A549 (cell line): ENCODE results near the gene KDF1.

ENCODE experiments used
- TF ChIP-seq, protein P1 (sequence below): fragments of 250-450 bp; sonication (Bioruptor Pico); IDR thresholded peaks from 2 replicates; pipeline ENCODE4 v1.5.0; 2021; ENCODE audit warnings: mild to moderate bottlenecking, moderate library complexity, borderline replicate concordance
- TF ChIP-seq, protein P2 (sequence below): fragments of 200-600 bp; sonication (generic); IDR thresholded peaks from 2 replicates; pipeline ENCODE4 v1.6.1; 2016; ENCODE audit warnings: antibody characterized with exemption, mild to moderate bottlenecking, moderate library complexity

DNA sequence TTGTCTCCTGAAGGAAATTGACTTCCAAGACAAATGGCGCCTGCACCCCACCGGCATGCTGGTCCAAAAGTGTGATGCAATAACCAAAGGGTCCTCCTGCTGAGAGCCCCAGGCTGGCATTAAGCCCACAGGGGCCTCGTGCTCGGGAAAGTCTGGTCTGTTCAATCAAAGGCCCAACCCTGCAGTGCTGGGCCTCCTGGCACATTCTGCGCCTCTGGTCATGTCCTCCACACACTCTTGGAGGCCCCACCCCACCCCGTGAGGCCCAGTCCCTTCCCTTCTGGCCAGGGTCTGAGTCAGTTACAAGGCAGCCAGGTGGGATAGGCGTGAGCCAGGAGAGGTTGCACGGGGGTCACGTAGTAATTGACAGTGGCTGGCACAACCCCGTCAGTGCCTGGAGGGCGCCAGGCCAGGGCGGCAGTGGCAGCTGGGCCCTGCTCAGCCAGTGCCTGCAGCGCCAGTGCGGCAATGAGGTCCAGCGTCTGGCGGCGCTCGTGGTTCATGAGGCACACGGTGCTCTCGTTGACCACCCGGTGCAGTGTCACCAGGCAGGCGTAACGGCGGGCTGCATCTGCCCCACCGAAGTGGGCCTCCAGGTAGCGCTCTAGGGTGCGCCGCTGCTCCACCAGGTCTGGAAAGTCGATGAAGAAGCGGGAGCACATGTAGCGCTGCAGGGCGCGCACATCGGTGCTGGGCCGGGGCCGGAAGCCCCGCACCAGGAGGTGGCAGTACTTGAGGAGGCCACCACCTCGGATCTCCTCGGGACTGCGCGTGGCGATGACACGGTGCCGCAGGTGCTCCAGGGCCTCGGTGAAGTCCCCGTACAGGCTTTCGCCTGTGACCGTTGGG lies 45.6 kb upstream of the KDF1 start:
- TF ChIP-seq, protein P1, sequence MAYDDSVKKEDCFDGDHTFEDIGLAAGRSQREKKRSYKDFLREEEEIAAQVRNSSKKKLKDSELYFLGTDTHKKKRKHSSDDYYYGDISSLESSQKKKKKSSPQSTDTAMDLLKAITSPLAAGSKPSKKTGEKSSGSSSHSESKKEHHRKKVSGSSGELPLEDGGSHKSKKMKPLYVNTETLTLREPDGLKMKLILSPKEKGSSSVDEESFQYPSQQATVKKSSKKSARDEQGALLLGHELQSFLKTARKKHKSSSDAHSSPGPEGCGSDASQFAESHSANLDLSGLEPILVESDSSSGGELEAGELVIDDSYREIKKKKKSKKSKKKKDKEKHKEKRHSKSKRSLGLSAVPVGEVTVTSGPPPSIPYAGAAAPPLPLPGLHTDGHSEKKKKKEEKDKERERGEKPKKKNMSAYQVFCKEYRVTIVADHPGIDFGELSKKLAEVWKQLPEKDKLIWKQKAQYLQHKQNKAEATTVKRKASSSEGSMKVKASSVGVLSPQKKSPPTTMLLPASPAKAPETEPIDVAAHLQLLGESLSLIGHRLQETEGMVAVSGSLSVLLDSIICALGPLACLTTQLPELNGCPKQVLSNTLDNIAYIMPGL = no peak; the same call in 1 of the 2 replicates
- TF ChIP-seq, protein P2, sequence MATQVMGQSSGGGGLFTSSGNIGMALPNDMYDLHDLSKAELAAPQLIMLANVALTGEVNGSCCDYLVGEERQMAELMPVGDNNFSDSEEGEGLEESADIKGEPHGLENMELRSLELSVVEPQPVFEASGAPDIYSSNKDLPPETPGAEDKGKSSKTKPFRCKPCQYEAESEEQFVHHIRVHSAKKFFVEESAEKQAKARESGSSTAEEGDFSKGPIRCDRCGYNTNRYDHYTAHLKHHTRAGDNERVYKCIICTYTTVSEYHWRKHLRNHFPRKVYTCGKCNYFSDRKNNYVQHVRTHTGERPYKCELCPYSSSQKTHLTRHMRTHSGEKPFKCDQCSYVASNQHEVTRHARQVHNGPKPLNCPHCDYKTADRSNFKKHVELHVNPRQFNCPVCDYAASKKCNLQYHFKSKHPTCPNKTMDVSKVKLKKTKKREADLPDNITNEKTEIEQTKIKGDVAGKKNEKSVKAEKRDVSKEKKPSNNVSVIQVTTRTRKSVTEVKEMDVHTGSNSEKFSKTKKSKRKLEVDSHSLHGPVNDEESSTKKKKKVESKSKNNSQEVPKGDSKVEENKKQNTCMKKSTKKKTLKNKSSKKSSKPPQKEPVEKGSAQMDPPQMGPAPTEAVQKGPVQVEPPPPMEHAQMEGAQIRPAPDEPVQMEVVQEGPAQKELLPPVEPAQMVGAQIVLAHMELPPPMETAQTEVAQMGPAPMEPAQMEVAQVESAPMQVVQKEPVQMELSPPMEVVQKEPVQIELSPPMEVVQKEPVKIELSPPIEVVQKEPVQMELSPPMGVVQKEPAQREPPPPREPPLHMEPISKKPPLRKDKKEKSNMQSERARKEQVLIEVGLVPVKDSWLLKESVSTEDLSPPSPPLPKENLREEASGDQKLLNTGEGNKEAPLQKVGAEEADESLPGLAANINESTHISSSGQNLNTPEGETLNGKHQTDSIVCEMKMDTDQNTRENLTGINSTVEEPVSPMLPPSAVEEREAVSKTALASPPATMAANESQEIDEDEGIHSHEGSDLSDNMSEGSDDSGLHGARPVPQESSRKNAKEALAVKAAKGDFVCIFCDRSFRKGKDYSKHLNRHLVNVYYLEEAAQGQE = peak; percentile 21; the same call in 1 of the 2 replicates
